SU-DHL-6 (cell line): Measurements from ENCODE around the gene VTI1A.

Experiments
- H2AFZ ChIP-seq: fragments of 200-600 bp; sonication (generic); 2 replicates; pipeline ENCODE4 v1.6.1; 2014; ENCODE audit warnings: low read depth, mild to moderate bottlenecking, moderate library complexity, mixed read lengths, antibody characterized with exemption, low read length; ENCODE audit not compliant: severe bottlenecking
- H3F3A ChIP-seq: fragments of 200-600 bp; shearing (Covaris generic); 2 replicates; pipeline ENCODE4 v1.6.0; 2016; ENCODE audit warnings: antibody characterized with exemption, mild to moderate bottlenecking; ENCODE audit not compliant: insufficient read depth
- H3K27ac ChIP-seq: fragments of 200-600 bp; sonication (generic); 2 replicates; pipeline ENCODE4 v1.5.1; 2016; ENCODE audit warnings: low read depth, mild to moderate bottlenecking, low read length, moderate library complexity, mixed read lengths
- H3K27me3 ChIP-seq: fragments of 200-600 bp; sonication (generic), shearing (Covaris generic); 2 replicates; pipeline ENCODE4 v1.6.0; 2014; ENCODE audit warnings: mild to moderate bottlenecking, low read length
- H3K36me3 ChIP-seq: fragments of 200-600 bp; sonication (generic); 2 replicates; pipeline ENCODE4 v1.6.1; 2014; ENCODE audit warnings: mild to moderate bottlenecking, low read length, mixed read lengths
- H3K4me2 ChIP-seq: fragments of 300-600, 200-600 bp; shearing (Covaris generic), sonication (generic); 2 replicates; pipeline ENCODE4 v1.6.0; 2014; ENCODE audit warnings: low read length, low read depth, mild to moderate bottlenecking; ENCODE audit not compliant: poor library complexity, severe bottlenecking
- H3K4me3 ChIP-seq: fragments of 200-600 bp; sonication (generic); 2 replicates; pipeline ENCODE4 v1.5.1; 2014; ENCODE audit warnings: antibody characterized with exemption, low read length, mild to moderate bottlenecking, mixed read lengths; ENCODE audit not compliant: insufficient read depth, poor library complexity, severe bottlenecking
- H3K79me2 ChIP-seq: fragments of 200-600 bp; sonication (generic); 2 replicates; pipeline ENCODE4 v1.6.1; 2014; ENCODE audit warnings: mild to moderate bottlenecking, low read length, moderate library complexity; ENCODE audit not compliant: insufficient read depth
- H3K9ac ChIP-seq: fragments of 200-600 bp; sonication (generic); 2 replicates; pipeline ENCODE4 v1.7.0; 2014; ENCODE audit warnings: mild to moderate bottlenecking, low read length
- H3K9me2 ChIP-seq: fragments of 200-600 bp; sonication (generic); replicated peaks from 2 replicates; pipeline ENCODE4 v1.6.1; 2014; ENCODE audit warnings: low read length; ENCODE audit not compliant: insufficient read depth
- H3K9me3 ChIP-seq: fragments of 200-600 bp; sonication (generic); 2 replicates; pipeline ENCODE4 v1.6.1; 2014; ENCODE audit warnings: low read length, mixed read lengths; ENCODE audit not compliant: insufficient read depth
- H4K20me1 ChIP-seq: fragments of 200-600 bp; sonication (generic); 2 replicates; pipeline ENCODE4 v1.6.1; 2014; ENCODE audit warnings: low read depth, mild to moderate bottlenecking, antibody characterized with exemption, low read length, moderate library complexity, mixed read lengths
- EZH2phosphoT487 ChIP-seq: fragments of 200-600 bp; sonication (generic), shearing (Covaris generic); conservative IDR thresholded peaks from 2 replicates; pipeline ENCODE4 v1.6.1; 2018; ENCODE audit warnings: mild to moderate bottlenecking, antibody characterized with exemption, low read length, moderate library complexity, mixed read lengths
- TF ChIP-seq, protein P1 (sequence below): fragments of 200-600 bp; sonication (generic); IDR thresholded peaks from one replicate; pipeline ENCODE4 v1.5.1; 2017; ENCODE audit warnings: antibody characterized with exemption, mild to moderate bottlenecking, low read length, moderate library complexity; ENCODE audit not compliant: insufficient read depth, poor library complexity, severe bottlenecking

Gene VTI1A

DNA sequence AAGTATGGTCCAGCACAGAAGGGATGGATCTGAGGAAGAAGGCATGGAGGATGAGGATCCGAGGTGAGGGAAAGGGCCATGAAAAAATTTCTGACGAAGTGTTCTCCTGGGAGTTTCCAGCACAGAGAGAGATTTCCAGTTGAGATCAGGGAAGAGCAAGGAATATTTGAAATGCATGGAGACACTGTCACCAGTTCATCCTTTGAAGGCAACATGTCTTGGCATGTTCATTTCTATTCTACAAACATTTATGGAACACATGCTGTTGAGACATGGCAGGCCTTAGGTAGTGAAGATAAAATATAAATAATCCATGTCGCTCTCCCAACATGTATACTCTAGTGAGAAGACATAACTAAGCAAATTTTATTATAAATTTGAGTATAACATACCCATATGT, 269.1 kb downstream of the VTI1A start:
- H3K4me3 ChIP-seq, result no peak overlapping the region
- no peaks in the 10 kb centered on the region for H3K9me2 ChIP-seq
- no peaks in the 10 kb centered on the region for H3K79me2 ChIP-seq
- TF ChIP-seq EZH2phosphoT487, result no peak
- TF ChIP-seq, protein P1, sequence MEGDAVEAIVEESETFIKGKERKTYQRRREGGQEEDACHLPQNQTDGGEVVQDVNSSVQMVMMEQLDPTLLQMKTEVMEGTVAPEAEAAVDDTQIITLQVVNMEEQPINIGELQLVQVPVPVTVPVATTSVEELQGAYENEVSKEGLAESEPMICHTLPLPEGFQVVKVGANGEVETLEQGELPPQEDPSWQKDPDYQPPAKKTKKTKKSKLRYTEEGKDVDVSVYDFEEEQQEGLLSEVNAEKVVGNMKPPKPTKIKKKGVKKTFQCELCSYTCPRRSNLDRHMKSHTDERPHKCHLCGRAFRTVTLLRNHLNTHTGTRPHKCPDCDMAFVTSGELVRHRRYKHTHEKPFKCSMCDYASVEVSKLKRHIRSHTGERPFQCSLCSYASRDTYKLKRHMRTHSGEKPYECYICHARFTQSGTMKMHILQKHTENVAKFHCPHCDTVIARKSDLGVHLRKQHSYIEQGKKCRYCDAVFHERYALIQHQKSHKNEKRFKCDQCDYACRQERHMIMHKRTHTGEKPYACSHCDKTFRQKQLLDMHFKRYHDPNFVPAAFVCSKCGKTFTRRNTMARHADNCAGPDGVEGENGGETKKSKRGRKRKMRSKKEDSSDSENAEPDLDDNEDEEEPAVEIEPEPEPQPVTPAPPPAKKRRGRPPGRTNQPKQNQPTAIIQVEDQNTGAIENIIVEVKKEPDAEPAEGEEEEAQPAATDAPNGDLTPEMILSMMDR, result no peak
- H3K27ac ChIP-seq, result no peak overlapping the region
- H3K9me3 ChIP-seq, result no peaks in the 10 kb centered on the region
- H3K9ac ChIP-seq, result no peak overlapping the region
- no peaks in the 10 kb centered on the region for H3F3A ChIP-seq
- H2AFZ ChIP-seq, result no peak overlapping the region
- no peaks in the 10 kb centered on the region for H3K36me3 ChIP-seq
- H3K27me3 ChIP-seq, result no peaks in the 10 kb centered on the region
- H4K20me1 ChIP-seq, result no peaks in the 10 kb centered on the region
- H3K4me2 ChIP-seq, result no peak overlapping the region

DNA sequence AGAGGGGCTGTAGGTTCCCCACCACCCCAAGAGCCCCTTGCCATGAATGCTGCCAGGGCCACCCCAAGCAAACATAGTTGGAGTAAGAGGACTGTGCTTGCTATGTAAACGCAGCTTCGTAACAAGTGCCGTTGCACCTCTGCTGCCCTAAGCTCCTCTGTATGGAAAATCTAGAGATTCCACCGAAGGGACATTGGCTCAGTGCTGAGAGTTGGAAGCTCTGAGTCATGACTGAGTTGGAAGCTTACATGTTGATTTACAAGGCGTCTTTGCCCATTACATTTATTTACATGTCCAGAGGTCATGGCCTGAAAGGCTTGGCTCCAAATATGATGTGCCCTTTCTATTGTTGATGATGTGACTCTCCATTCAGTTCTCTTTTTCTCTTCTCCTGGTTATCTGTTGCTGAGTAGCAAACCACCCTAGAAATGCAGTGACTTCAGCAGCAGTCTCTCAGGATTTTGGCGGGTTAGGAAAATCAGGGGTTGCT, 270.0 kb downstream of the VTI1A start:
- Histone ChIP-seq H4K20me1 (no peaks in the 10 kb centered on the region), H3K27ac (no peak overlapping the region), H3K9ac (no peak overlapping the region), H3K4me3 (no peak overlapping the region), H2AFZ (no peak overlapping the region), H3K36me3 (no peaks in the 10 kb centered on the region), H3F3A (no peaks in the 10 kb centered on the region), H3K27me3 (no peaks in the 10 kb centered on the region), H3K4me2 (no peak overlapping the region), H3K79me2 (no peaks in the 10 kb centered on the region), H3K9me3 (no peaks in the 10 kb centered on the region), H3K9me2 (no peaks in the 10 kb centered on the region)
- TF ChIP-seq, protein P1, result no peak

DNA sequence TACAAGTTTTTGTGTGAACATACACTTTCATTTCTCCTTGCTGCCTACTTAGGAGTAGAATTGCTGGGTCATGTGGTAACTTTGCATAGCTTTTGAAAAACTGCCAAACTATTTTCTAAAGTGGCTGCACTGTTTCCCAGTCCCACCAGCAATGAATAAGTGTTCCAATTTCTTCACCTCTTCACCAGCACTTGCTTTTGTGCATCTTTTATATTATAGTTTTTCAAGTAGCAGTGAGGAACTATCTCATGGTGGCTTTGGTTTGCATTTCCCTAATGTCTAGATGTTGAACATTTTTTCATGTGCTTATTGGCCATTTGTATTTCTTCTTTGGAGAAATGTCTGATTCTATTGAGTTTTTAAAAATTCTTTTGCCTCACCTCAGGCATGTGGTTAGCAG, 273.2 kb downstream of the VTI1A start:
- no peak overlapping the region for H3K9ac ChIP-seq
- H3K9me2 ChIP-seq, result no peaks in the 10 kb centered on the region
- no peaks in the 10 kb centered on the region for H3K27me3 ChIP-seq
- no peak overlapping the region for H3K4me3 ChIP-seq
- H3K9me3 ChIP-seq, result no peaks in the 10 kb centered on the region
- no peaks in the 10 kb centered on the region for H3K36me3 ChIP-seq
- no peak overlapping the region for H2AFZ ChIP-seq
- no peaks in the 10 kb centered on the region for H3F3A ChIP-seq
- no peak overlapping the region for H3K27ac ChIP-seq
- no peak overlapping the region for H3K4me2 ChIP-seq
- H4K20me1 ChIP-seq, result no peaks in the 10 kb centered on the region
- no peak for TF ChIP-seq EZH2phosphoT487
- TF ChIP-seq, protein P1, result no peak
- no peaks in the 10 kb centered on the region for H3K79me2 ChIP-seq
